AG04449 (cell line): ENCODE data around the gene MCU.

Experiments
- CTCF ChIA-PET: fragments of 350-600 bp; formaldehyde crosslinking; extraction: SDS; loops from one replicate; lab custom pipeline; 2021; ENCODE audit warnings: antibody characterized with exemption; lab: Yijun Ruan, JAX
- POLR2A ChIA-PET: fragments of 400-600, 350-600 bp; formaldehyde crosslinking; extraction: SDS; loops from one replicate; lab custom pipeline; 2020; ENCODE audit warnings: antibody characterized with exemption, inconsistent platforms; lab: Yijun Ruan, JAX
- DNase-seq: peaks from one replicate; pipeline ENCODE4 v3.0.0-alpha.2; 2010; ENCODE audit warnings: low read depth, low spot score
- H3K4me3 ChIP-seq: 2 replicates; pipeline ENCODE4 v1.5.1; 2011; ENCODE audit warnings: low read depth, mild to moderate bottlenecking, control low read depth, low read length
- CTCF ChIP-seq: IDR thresholded peaks from one replicate; pipeline ENCODE4 v1.5.1; 2011; ENCODE audit warnings: mild to moderate bottlenecking, moderate library complexity, low read length, control low read depth, inconsistent platforms; ENCODE audit not compliant: insufficient read depth; ENCODE audit errors: missing control alignments

MCU gene

GRCh38 chr10:72885953-72886352 is 194.0 kb downstream of the MCU start:
- DNase-seq = no peak
- POLR2A ChIA-PET = no interaction called here
- no peak overlapping the region for H3K4me3 ChIP-seq
- CTCF ChIA-PET = no interaction called here
- TF ChIP-seq CTCF = no peak

- TF ChIP-seq CTCF = no peak
- ChIA-PET POLR2A (no interaction called here), CTCF (no interaction called here)
- H3K4me3 ChIP-seq = no peak overlapping the region
- DNase-seq = no peak
Observed at GRCh38 chr10:72886621-72887020, 194.7 kb downstream of the MCU start.

- H3K4me3 ChIP-seq = no peak overlapping the region
- POLR2A ChIA-PET = no interaction called here
- CTCF ChIA-PET = no interaction called here
- no peak for DNase-seq
- no peak for TF ChIP-seq CTCF
Observed at GRCh38 chr10:72887043-72887442, 195.1 kb downstream of the MCU start.

- TF ChIP-seq CTCF = no peak
- no peak overlapping the region for H3K4me3 ChIP-seq
- POLR2A ChIA-PET = no interaction called here
- CTCF ChIA-PET = interaction anchor here (0.6 to 0.7 kb wide), 2 partner anchors 12 to 56 kb away, joined by 3 to 4 read pairs; no protein-coding TSS in a partner anchor
- no peak for DNase-seq
Observed at GRCh38 chr10:72888151-72888638, 196.3 kb downstream of the MCU start.

GRCh38 chr10:72889391-72889831 is 197.5 kb downstream of the MCU start:
- no peak for TF ChIP-seq CTCF
- no peak overlapping the region for H3K4me3 ChIP-seq
- no peak for DNase-seq
- POLR2A ChIA-PET = no interaction called here
- CTCF ChIA-PET = no interaction called here

GRCh38 chr10:72890086-72890485 is 198.1 kb downstream of the MCU start:
- DNase-seq = no peak
- POLR2A ChIA-PET = no interaction called here
- CTCF ChIA-PET = no interaction called here
- TF ChIP-seq CTCF = no peak
- H3K4me3 ChIP-seq = no peak overlapping the region
